Endodermal cell (in vitro differentiated cells): ENCODE measurements around the gene POLRMT. TPM values are rescaled to one million over a fixed set of nuclear protein-coding genes. Genes with fewer than 3 reads are reported as not detected.

ENCODE experiments used
- DNase-seq: peaks from one replicate; pipeline ENCODE4 v3.0.0-alpha.2; 2017
- H3K27ac ChIP-seq: 2 replicates; pipeline ENCODE4 v1.5.1; 2013; ENCODE audit warnings: mild to moderate bottlenecking, low read depth, low read length, moderate library complexity
- H3K27me3 ChIP-seq: 2 replicates; pipeline ENCODE4 v1.6.1; 2013; ENCODE audit warnings: mild to moderate bottlenecking, low read length, moderate library complexity; ENCODE audit not compliant: insufficient read depth, control insufficient read depth, poor library complexity, severe bottlenecking
- H3K36me3 ChIP-seq: 2 replicates; pipeline ENCODE4 v1.7.0; 2013; ENCODE audit warnings: mild to moderate bottlenecking, low read length, moderate library complexity; ENCODE audit not compliant: control insufficient read depth, insufficient read depth
- H3K4me1 ChIP-seq: one replicate; pipeline ENCODE4 v1.7.0; 2013; ENCODE audit warnings: low read length; ENCODE audit not compliant: control insufficient read depth, insufficient read depth
- H3K4me3 ChIP-seq: 2 replicates; pipeline ENCODE4 v1.5.1; 2013; ENCODE audit warnings: mild to moderate bottlenecking, low read length, moderate library complexity
- H3K9ac ChIP-seq: 2 replicates; pipeline ENCODE4 v1.6.1; 2013; ENCODE audit warnings: mild to moderate bottlenecking, low read length, moderate library complexity; ENCODE audit not compliant: poor library complexity, severe bottlenecking; ENCODE audit errors: extremely low read depth
- H3K9me3 ChIP-seq: 2 replicates; pipeline ENCODE4 v1.6.1; 2013; ENCODE audit warnings: mild to moderate bottlenecking, low read length, moderate library complexity; ENCODE audit not compliant: control insufficient read depth
- H3K27ac Mint-ChIP-seq: 2 replicates; pipeline ENCODE4 v1.8.0; 2020; ENCODE audit warnings: mixed read lengths
- H3K27me3 Mint-ChIP-seq: 2 replicates; pipeline ENCODE4 v1.8.0; 2021; ENCODE audit warnings: mild to moderate bottlenecking, mixed read lengths; ENCODE audit not compliant: insufficient read depth
- H3K36me3 Mint-ChIP-seq: 2 replicates; pipeline ENCODE4 v1.8.0; 2020; ENCODE audit warnings: low read depth, mixed read lengths
- H3K4me1 Mint-ChIP-seq: 2 replicates; pipeline ENCODE4 v1.8.0; 2020; ENCODE audit warnings: mixed read lengths
- H3K4me3 Mint-ChIP-seq: 2 replicates; pipeline ENCODE4 v1.8.0; 2020; ENCODE audit warnings: mild to moderate bottlenecking, moderate library complexity, mixed read lengths
- H3K9me3 Mint-ChIP-seq: 2 replicates; pipeline ENCODE4 v1.8.0; 2020; ENCODE audit warnings: mild to moderate bottlenecking, mixed read lengths
- WGBS, 2 experiments: methylation state at CpG; one replicate each; pipeline versions ENCODE4 v1.1.5 to v1.1.7; 2013; ENCODE audit warnings: missing lambda C conversion rate in 2 of 2, mixed read lengths in 1 of 2; ENCODE audit not compliant: insufficient coverage in 1 of 2, insufficient read length in 1 of 2; 5-methylcytosine and 5-hydroxymethylcytosine counted together
- total RNA-seq, 2 donors: library from RNA; stranded (reverse); fragmentation: NEBNext Ultra II Directional in 1 of 2; extraction: Animal tissue kit (Norgen Biotek cat#: 25700) in 1 of 2; gene quantifications; 2 replicates in 1 of 2; 3 replicates in 1 of 2; pipeline ENCODE4 v1.2.1, GENCODE V29; 2021
- TF ChIP-seq, protein P1 (sequence below): fragments of 200-600 bp; sonication (generic); conservative IDR thresholded peaks from 2 replicates; pipeline ENCODE4 v1.5.0; 2021; ENCODE audit warnings: antibody characterized with exemption, mild to moderate bottlenecking

The POLRMT gene
- total RNA-seq, 2 donors from 2014 or later, result 76.6 to 86.4 TPM

DNA sequence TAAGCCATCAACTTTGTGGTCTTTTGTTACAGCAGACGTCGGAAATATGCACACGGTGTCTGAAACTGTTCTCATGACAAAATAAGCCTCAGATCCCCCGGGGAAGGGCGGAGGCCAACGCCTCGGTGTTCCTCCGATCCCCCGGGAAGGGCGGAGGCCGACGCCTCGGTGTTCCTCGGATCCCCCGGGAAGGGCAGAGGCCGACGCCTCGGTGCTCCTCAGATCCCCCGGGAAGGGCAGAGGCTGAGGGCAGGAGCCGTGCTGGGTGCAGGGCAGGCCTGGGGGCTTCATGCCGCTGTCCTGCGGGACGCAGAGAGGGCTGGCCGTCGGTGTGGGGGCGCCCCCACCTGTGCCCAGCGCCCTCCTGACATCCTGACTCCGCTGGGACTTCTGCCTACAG is 11.0 kb upstream of the POLRMT start:
- H3K9ac ChIP-seq, result no peak overlapping the region
- no peaks in the 10 kb centered on the region for H3K36me3 ChIP-seq
- H3K27me3 ChIP-seq, result peaks cover under 1% of the 10 kb centered on the region
- Mint-ChIP-seq H3K36me3 (peaks cover 10% of the 10 kb centered on the region), H3K27ac (no peak overlapping the region), H3K4me1 (no peaks in the 10 kb centered on the region), H3K27me3 (peaks cover 4% of the 10 kb centered on the region), H3K9me3 (no peaks in the 10 kb centered on the region), H3K4me3 (no peak overlapping the region)
- no peaks in the 10 kb centered on the region for H3K9me3 ChIP-seq
- H3K4me1 ChIP-seq, result no peaks in the 10 kb centered on the region
- no peak for DNase-seq
- 88% methylated on average over 11 to 28 of the region's 28 CpGs for WGBS, 2 experiments
- H3K27ac ChIP-seq, result no peak overlapping the region
- TF ChIP-seq, protein P1, sequence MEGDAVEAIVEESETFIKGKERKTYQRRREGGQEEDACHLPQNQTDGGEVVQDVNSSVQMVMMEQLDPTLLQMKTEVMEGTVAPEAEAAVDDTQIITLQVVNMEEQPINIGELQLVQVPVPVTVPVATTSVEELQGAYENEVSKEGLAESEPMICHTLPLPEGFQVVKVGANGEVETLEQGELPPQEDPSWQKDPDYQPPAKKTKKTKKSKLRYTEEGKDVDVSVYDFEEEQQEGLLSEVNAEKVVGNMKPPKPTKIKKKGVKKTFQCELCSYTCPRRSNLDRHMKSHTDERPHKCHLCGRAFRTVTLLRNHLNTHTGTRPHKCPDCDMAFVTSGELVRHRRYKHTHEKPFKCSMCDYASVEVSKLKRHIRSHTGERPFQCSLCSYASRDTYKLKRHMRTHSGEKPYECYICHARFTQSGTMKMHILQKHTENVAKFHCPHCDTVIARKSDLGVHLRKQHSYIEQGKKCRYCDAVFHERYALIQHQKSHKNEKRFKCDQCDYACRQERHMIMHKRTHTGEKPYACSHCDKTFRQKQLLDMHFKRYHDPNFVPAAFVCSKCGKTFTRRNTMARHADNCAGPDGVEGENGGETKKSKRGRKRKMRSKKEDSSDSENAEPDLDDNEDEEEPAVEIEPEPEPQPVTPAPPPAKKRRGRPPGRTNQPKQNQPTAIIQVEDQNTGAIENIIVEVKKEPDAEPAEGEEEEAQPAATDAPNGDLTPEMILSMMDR, result no peak
- H3K4me3 ChIP-seq, result no peak overlapping the region

DNA sequence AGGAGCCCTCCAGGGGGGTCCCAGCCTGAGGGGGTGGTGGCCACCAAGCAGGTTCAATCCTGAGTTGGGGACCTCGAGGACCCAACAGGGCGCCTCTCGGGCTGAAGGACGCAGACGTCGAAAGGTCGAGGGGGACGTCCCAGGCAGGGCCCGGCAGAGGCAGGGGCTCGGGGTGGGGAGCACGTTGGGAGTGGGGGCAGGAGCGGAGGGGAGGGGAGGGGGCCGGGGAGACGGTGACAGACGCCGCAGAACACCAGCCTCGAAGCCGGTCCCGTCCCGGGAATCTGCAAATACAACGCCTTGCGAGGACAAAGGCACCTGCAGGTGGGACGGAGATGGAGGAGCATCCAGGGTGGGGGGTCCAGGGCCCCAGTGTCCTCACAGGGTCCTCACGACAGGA is 10.4 kb upstream of the POLRMT start:
- H3K4me1 ChIP-seq, result no peaks in the 10 kb centered on the region
- H3K9ac ChIP-seq, result no peak overlapping the region
- no peaks in the 10 kb centered on the region for H3K9me3 ChIP-seq
- H3K27ac ChIP-seq, result no peak overlapping the region
- H3K36me3 Mint-ChIP-seq, result peaks cover 7% of the 10 kb centered on the region
- H3K27ac Mint-ChIP-seq, result no peak overlapping the region
- H3K27me3 ChIP-seq, result peaks cover 7% of the 10 kb centered on the region
- no peaks in the 10 kb centered on the region for H3K9me3 Mint-ChIP-seq
- H3K27me3 Mint-ChIP-seq, result peaks cover 11% of the 10 kb centered on the region
- H3K4me3 Mint-ChIP-seq, result no peak overlapping the region
- TF ChIP-seq, protein P1, result no peak
- 85 to 91% methylated on average over 22 to 24 of the region's 24 CpGs for WGBS, 2 experiments
- H3K4me1 Mint-ChIP-seq, result no peaks in the 10 kb centered on the region
- no peak for DNase-seq
- no peaks in the 10 kb centered on the region for H3K36me3 ChIP-seq
- H3K4me3 ChIP-seq, result no peak overlapping the region

DNA sequence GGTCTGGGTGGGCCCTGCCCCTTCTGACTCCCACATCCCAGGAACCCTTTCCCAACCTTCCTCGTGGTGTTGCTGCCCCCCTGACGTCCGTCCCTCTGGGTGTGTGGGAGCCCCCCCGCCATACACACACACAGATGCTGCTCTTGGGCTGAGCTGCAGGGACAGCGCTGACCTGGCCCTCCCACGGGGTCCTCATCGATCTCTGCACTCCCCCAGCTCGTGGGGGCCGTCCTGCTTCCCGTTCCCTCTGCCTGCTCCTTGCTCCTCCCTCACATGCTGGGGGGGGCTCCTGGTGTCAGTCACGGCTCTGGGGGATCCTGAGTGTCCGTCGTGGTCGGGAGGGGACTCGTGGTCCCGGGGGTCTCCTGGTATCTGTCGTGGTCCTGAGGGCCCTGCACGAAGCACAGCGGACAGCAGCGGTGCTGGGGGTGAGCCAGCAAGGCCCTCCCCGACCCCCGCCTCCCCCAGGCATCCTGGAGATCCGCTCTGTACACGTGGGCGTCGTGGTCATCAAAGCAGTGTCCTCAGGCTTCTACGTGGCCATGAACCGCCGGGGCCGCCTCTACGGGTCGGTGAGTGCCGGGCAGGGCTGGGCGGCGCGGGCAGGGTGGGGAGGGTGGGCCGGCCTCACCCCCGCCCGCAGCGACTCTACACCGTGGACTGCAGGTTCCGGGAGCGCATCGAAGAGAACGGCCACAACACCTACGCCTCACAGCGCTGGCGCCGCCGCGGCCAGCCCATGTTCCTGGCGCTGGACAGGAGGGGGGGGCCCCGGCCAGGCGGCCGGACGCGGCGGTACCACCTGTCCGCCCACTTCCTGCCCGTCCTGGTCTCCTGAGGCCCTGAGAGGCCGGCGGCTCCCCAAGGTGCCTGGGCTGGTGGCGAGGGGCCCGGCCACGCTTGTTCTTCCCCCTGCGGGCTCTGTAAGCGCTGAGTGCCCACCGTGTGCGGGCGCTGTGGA is 9.7 kb upstream of the POLRMT start:
- H3K4me1 ChIP-seq, result no peaks in the 10 kb centered on the region
- no peaks in the 10 kb centered on the region for H3K9me3 ChIP-seq
- H3K27me3 Mint-ChIP-seq, result peaks cover 18% of the 10 kb centered on the region
- no peaks in the 10 kb centered on the region for H3K4me1 Mint-ChIP-seq
- no peak overlapping the region for H3K4me3 ChIP-seq
- H3K9ac ChIP-seq, result no peak overlapping the region
- TF ChIP-seq, protein P1, result no peak
- H3K9me3 Mint-ChIP-seq, result no peaks in the 10 kb centered on the region
- 87 to 94% methylated on average over 36 to 70 of the region's 70 CpGs for WGBS, 2 experiments
- H3K27me3 ChIP-seq, result peaks cover 14% of the 10 kb centered on the region
- no peak overlapping the region for H3K27ac ChIP-seq
- no peaks in the 10 kb centered on the region for H3K36me3 ChIP-seq
- H3K4me3 Mint-ChIP-seq, result no peak overlapping the region
- H3K36me3 Mint-ChIP-seq, result peaks cover 5% of the 10 kb centered on the region
- DNase-seq, result no peak
- H3K27ac Mint-ChIP-seq, result no peak overlapping the region
